Measurements from ENCODE around the gene PMS2.
"Not testable (repeated sequence)": the region's sequence is repeated elsewhere in the genome, so short reads cannot be mapped to it uniquely, and the experiment has no call there.

Gene PMS2

GRCh38 chr7:6008668-6009611 is at the start of gene PMS2, which contains the start of gene AIMP2:
Gene PMS2, minus strand, starts transcription at chr7:6009049. Its CDS starts 30 bp downstream, at chr7:6009019.
Gene AIMP2, plus strand, starts transcription at chr7:6009272. Its CDS starts 92 bp downstream, at chr7:6009364.
- Histone ChIP-seq H3K4me1 (ENCODE audit: control insufficient read depth, insufficient read depth, low read length) (no peaks in the 10 kb centered on the region), H3K4me3 (ENCODE audit: low read length) (peak within 1 kb of the TSS; percentile 87), H3K27me3 (ENCODE audit: control insufficient read depth, insufficient read depth, low read length) (no peaks in the 10 kb centered on the region), H3K27ac (ENCODE audit: low read length) (no peak within 1 kb of the TSS), H3K9me3 (ENCODE audit: control insufficient read depth, insufficient read depth, low read length) (no peaks in the 10 kb centered on the region), H3K36me3 (ENCODE audit: control insufficient read depth, insufficient read depth, low read length) (peaks cover 6% of the 10 kb centered on the region; the same call in 1 of the 2 replicates)
- peak; percentile 97 for DNase-seq (ENCODE audit: low read depth, low spot score)
- WGBS (ENCODE audit: insufficient coverage, insufficient read length): no CpG with 5 or more reads among the region's 84 CpGs

GRCh38 chr7:6057316-6058129 is 48.7 kb upstream of the PMS2 start:
- no peaks in the 10 kb centered on the region for H3K4me1 ChIP-seq (ENCODE audit: control insufficient read depth, insufficient read depth, low read length)
- H3K4me3 ChIP-seq (ENCODE audit: low read length): no peak overlapping the region; the same call in 1 of the 2 replicates
- H3K27me3 ChIP-seq (ENCODE audit: control insufficient read depth, insufficient read depth, low read length): no peaks in the 10 kb centered on the region
- 0 out of 2 replicates have a peak, but pooled peaks cover 3% of the 10 kb centered on the region for H3K36me3 ChIP-seq (ENCODE audit: control insufficient read depth, insufficient read depth, low read length)
- WGBS (ENCODE audit: insufficient coverage, insufficient read length): no CpG with 5 or more reads among the region's 14 CpGs
- no peak for DNase-seq (ENCODE audit: low read depth, low spot score)
- no peak overlapping the region for H3K27ac ChIP-seq (ENCODE audit: low read length)
- no peaks in the 10 kb centered on the region for H3K9me3 ChIP-seq (ENCODE audit: control insufficient read depth, insufficient read depth, low read length)

- no peak overlapping the region for H3K4me3 ChIP-seq (ENCODE audit: low read length)
- H3K27ac ChIP-seq (ENCODE audit: low read length): no peak overlapping the region
- DNase-seq (ENCODE audit: low read depth, low spot score): no peak
- 0 out of 2 replicates have a peak, but pooled peaks cover 3% of the 10 kb centered on the region for H3K36me3 ChIP-seq (ENCODE audit: control insufficient read depth, insufficient read depth, low read length)
- H3K4me1 ChIP-seq (ENCODE audit: control insufficient read depth, insufficient read depth, low read length): no peaks in the 10 kb centered on the region
- H3K27me3 ChIP-seq (ENCODE audit: control insufficient read depth, insufficient read depth, low read length): no peaks in the 10 kb centered on the region
- WGBS (ENCODE audit: insufficient coverage, insufficient read length): no CpG with 5 or more reads among the region's 1 CpG
- H3K9me3 ChIP-seq (ENCODE audit: control insufficient read depth, insufficient read depth, low read length): no peaks in the 10 kb centered on the region
Observed at GRCh38 chr7:6056616-6057015, 47.8 kb upstream of the PMS2 start.

- not testable (repeated sequence) for H3K36me3 ChIP-seq (ENCODE audit: control insufficient read depth, insufficient read depth, low read length); H3K4me3 ChIP-seq (ENCODE audit: low read length); H3K27ac ChIP-seq (ENCODE audit: low read length); H3K27me3 ChIP-seq (ENCODE audit: control insufficient read depth, insufficient read depth, low read length); H3K9me3 ChIP-seq (ENCODE audit: control insufficient read depth, insufficient read depth, low read length); H3K4me1 ChIP-seq (ENCODE audit: control insufficient read depth, insufficient read depth, low read length); DNase-seq (ENCODE audit: low read depth, low spot score)
- WGBS (ENCODE audit: insufficient coverage, insufficient read length): no CpG with 5 or more reads among the region's 9 CpGs
Observed at GRCh38 chr7:6051185-6051584, 42.3 kb upstream of the PMS2 start.

GRCh38 chr7:6049780-6050179 is 40.9 kb upstream of the PMS2 start:
- Histone ChIP-seq H3K27ac (ENCODE audit: low read length) (no peak overlapping the region), H3K36me3 (ENCODE audit: control insufficient read depth, insufficient read depth, low read length) (peaks cover 6% of the 10 kb centered on the region; the same call in 1 of the 2 replicates), H3K4me1 (ENCODE audit: control insufficient read depth, insufficient read depth, low read length) (no peaks in the 10 kb centered on the region), H3K9me3 (ENCODE audit: control insufficient read depth, insufficient read depth, low read length) (no peaks in the 10 kb centered on the region), H3K4me3 (ENCODE audit: low read length) (no peak overlapping the region), H3K27me3 (ENCODE audit: control insufficient read depth, insufficient read depth, low read length) (no peaks in the 10 kb centered on the region)
- no CpG with 5 or more reads among the region's 4 CpGs for WGBS (ENCODE audit: insufficient coverage, insufficient read length)
- no peak for DNase-seq (ENCODE audit: low read depth, low spot score)

- no peaks in the 10 kb centered on the region for H3K9me3 ChIP-seq (ENCODE audit: control insufficient read depth, insufficient read depth, low read length)
- WGBS (ENCODE audit: insufficient coverage, insufficient read length): no CpG with 5 or more reads among the region's 13 CpGs
- no peaks in the 10 kb centered on the region for H3K4me1 ChIP-seq (ENCODE audit: control insufficient read depth, insufficient read depth, low read length)
- DNase-seq (ENCODE audit: low read depth, low spot score): no peak
- no peaks in the 10 kb centered on the region for H3K27me3 ChIP-seq (ENCODE audit: control insufficient read depth, insufficient read depth, low read length)
- H3K4me3 ChIP-seq (ENCODE audit: low read length): no peak overlapping the region
- H3K27ac ChIP-seq (ENCODE audit: low read length): no peak overlapping the region
- peaks cover 32% of the 10 kb centered on the region for H3K36me3 ChIP-seq (ENCODE audit: control insufficient read depth, insufficient read depth, low read length)
Observed at GRCh38 chr7:6035686-6036085, 26.8 kb upstream of the PMS2 start.

GRCh38 chr7:6035165-6035564 is 26.3 kb upstream of the PMS2 start:
- H3K4me1 ChIP-seq (ENCODE audit: control insufficient read depth, insufficient read depth, low read length): no peaks in the 10 kb centered on the region
- H3K36me3 ChIP-seq (ENCODE audit: control insufficient read depth, insufficient read depth, low read length): peaks cover 29% of the 10 kb centered on the region
- DNase-seq (ENCODE audit: low read depth, low spot score): no peak
- WGBS (ENCODE audit: insufficient coverage, insufficient read length): no CpG with 5 or more reads among the region's 10 CpGs
- H3K4me3 ChIP-seq (ENCODE audit: low read length): no peak overlapping the region
- no peak overlapping the region for H3K27ac ChIP-seq (ENCODE audit: low read length)
- H3K9me3 ChIP-seq (ENCODE audit: control insufficient read depth, insufficient read depth, low read length): no peaks in the 10 kb centered on the region
- H3K27me3 ChIP-seq (ENCODE audit: control insufficient read depth, insufficient read depth, low read length): no peaks in the 10 kb centered on the region

GRCh38 chr7:6032641-6033040 is 23.8 kb upstream of the PMS2 start:
- Histone ChIP-seq H3K27me3 (ENCODE audit: control insufficient read depth, insufficient read depth, low read length) (no peaks in the 10 kb centered on the region), H3K9me3 (ENCODE audit: control insufficient read depth, insufficient read depth, low read length) (no peaks in the 10 kb centered on the region), H3K36me3 (ENCODE audit: control insufficient read depth, insufficient read depth, low read length) (peaks cover 27% of the 10 kb centered on the region), H3K4me3 (ENCODE audit: low read length) (no peak overlapping the region), H3K27ac (ENCODE audit: low read length) (no peak overlapping the region), H3K4me1 (ENCODE audit: control insufficient read depth, insufficient read depth, low read length) (no peaks in the 10 kb centered on the region)
- no CpG with 5 or more reads among the region's 7 CpGs for WGBS (ENCODE audit: insufficient coverage, insufficient read length)
- DNase-seq (ENCODE audit: low read depth, low spot score): no peak

- Histone ChIP-seq H3K9me3 (ENCODE audit: control insufficient read depth, insufficient read depth, low read length) (no peaks in the 10 kb centered on the region), H3K36me3 (ENCODE audit: control insufficient read depth, insufficient read depth, low read length) (peaks cover 26% of the 10 kb centered on the region), H3K27me3 (ENCODE audit: control insufficient read depth, insufficient read depth, low read length) (no peaks in the 10 kb centered on the region), H3K27ac (ENCODE audit: low read length) (no peak overlapping the region), H3K4me1 (ENCODE audit: control insufficient read depth, insufficient read depth, low read length) (no peaks in the 10 kb centered on the region), H3K4me3 (ENCODE audit: low read length) (no peak overlapping the region)
- WGBS (ENCODE audit: insufficient coverage, insufficient read length): no CpG with 5 or more reads among the region's 5 CpGs
- no peak for DNase-seq (ENCODE audit: low read depth, low spot score)
Observed at GRCh38 chr7:6032167-6032566, 23.3 kb upstream of the PMS2 start.

GRCh38 chr7:6031567-6031966 is 22.7 kb upstream of the PMS2 start:
- peaks cover 25% of the 10 kb centered on the region for H3K36me3 ChIP-seq (ENCODE audit: control insufficient read depth, insufficient read depth, low read length)
- no CpG with 5 or more reads among the region's 3 CpGs for WGBS (ENCODE audit: insufficient coverage, insufficient read length)
- H3K27ac ChIP-seq (ENCODE audit: low read length): no peak overlapping the region

More at GRCh38 chr7:6031567-6031966, 22.7 kb upstream of the PMS2 start:
- Histone ChIP-seq H3K4me1 (ENCODE audit: control insufficient read depth, insufficient read depth, low read length) (no peaks in the 10 kb centered on the region), H3K9me3 (ENCODE audit: control insufficient read depth, insufficient read depth, low read length) (no peaks in the 10 kb centered on the region), H3K27me3 (ENCODE audit: control insufficient read depth, insufficient read depth, low read length) (no peaks in the 10 kb centered on the region), H3K4me3 (ENCODE audit: low read length) (no peak overlapping the region)
- DNase-seq (ENCODE audit: low read depth, low spot score): no peak
